DOHH2 (cell line): ENCODE results near the gene RASD2.

Source experiments
- H3F3A ChIP-seq: fragments of 200-600 bp; sonication (generic), shearing (Covaris generic); 2 replicates; pipeline ENCODE4 v1.6.0; 2016; ENCODE audit warnings: antibody characterized with exemption, mild to moderate bottlenecking; ENCODE audit not compliant: control insufficient read depth, insufficient read depth
- H3K27ac ChIP-seq: fragments of 200-600 bp; sonication (generic); 2 replicates; pipeline ENCODE4 v1.5.1; 2014; ENCODE audit warnings: low read depth, mild to moderate bottlenecking, low read length, moderate library complexity
- H3K27me3 ChIP-seq: fragments of 200-600 bp; sonication (generic); 2 replicates; pipeline ENCODE4 v1.6.1; 2014; ENCODE audit warnings: mild to moderate bottlenecking, low read length, mixed read lengths; ENCODE audit not compliant: control insufficient read depth
- H3K36me3 ChIP-seq: fragments of 200-600 bp; sonication (generic); 2 replicates; pipeline ENCODE4 v1.6.1; 2014; ENCODE audit warnings: mild to moderate bottlenecking, low read length, moderate library complexity, mixed read lengths; ENCODE audit not compliant: control insufficient read depth
- H3K4me1 ChIP-seq: fragments of 200-600 bp; sonication (generic); 2 replicates; pipeline ENCODE4 v1.6.1; 2014; ENCODE audit warnings: mild to moderate bottlenecking, low read length, mixed read lengths; ENCODE audit not compliant: control insufficient read depth
- H3K4me2 ChIP-seq: fragments of 200-600 bp; sonication (generic); 2 replicates; pipeline ENCODE4 v1.6.0; 2014; ENCODE audit warnings: mild to moderate bottlenecking, low read length, moderate library complexity
- H3K4me3 ChIP-seq: fragments of 200-600 bp; sonication (generic); 2 replicates; pipeline ENCODE4 v1.5.1; 2014; ENCODE audit warnings: mild to moderate bottlenecking, low read length, mixed read lengths
- H3K79me2 ChIP-seq: fragments of 200-600 bp; sonication (generic); 2 replicates; pipeline ENCODE4 v1.6.1; 2014; ENCODE audit warnings: mild to moderate bottlenecking, low read length, mixed read lengths; ENCODE audit not compliant: control insufficient read depth
- H3K9me2 ChIP-seq: fragments of 200-600 bp; sonication (generic); replicated peaks from 2 replicates; pipeline ENCODE4 v1.6.1; 2014; ENCODE audit warnings: mild to moderate bottlenecking, low read length, mixed read lengths; ENCODE audit not compliant: control insufficient read depth
- H3K9me3 ChIP-seq: fragments of 200-600 bp; sonication (generic); 2 replicates; pipeline ENCODE4 v1.6.1; 2014; ENCODE audit warnings: antibody characterized with exemption, low read length, mixed read lengths; ENCODE audit not compliant: control insufficient read depth, insufficient read depth
- H4K20me1 ChIP-seq: fragments of 200-600 bp; sonication (generic); 2 replicates; pipeline ENCODE4 v1.6.0; 2014; ENCODE audit warnings: low read depth, mild to moderate bottlenecking, antibody characterized with exemption, low read length, moderate library complexity; ENCODE audit not compliant: control insufficient read depth, insufficient read depth
- CTCF ChIP-seq: fragments of 200-600 bp; sonication (generic); IDR thresholded peaks from one replicate; pipeline ENCODE4 v1.5.1; 2014; ENCODE audit warnings: antibody characterized with exemption, mild to moderate bottlenecking, low read depth, low read length; ENCODE audit not compliant: poor library complexity, severe bottlenecking
- EZH2phosphoT487 ChIP-seq: fragments of 200-600 bp; sonication (generic); IDR thresholded peaks from 2 replicates; pipeline ENCODE4 v1.6.1; 2017; ENCODE audit warnings: borderline replicate concordance, mild to moderate bottlenecking, antibody characterized with exemption, low read length, moderate library complexity, mixed read lengths

RASD2 gene

DNA sequence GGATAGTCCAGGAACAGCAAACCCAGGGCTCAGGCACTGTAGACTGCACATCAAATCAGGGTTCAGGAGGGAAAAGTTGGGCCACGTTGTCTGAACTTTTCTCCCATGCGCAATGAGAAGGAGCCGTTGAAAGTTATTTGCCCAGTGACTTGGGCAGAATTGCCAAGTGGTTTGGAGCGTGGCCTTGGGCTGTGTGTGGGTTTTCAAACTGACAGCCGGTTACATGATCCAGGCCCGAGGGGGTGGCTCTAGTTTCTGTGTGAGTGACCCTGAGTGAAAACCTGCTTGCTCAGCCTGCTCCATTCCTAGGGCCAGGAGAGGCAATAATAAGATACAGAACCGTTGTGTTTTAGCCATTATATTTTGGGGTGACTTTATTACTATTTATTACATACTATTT is 56.2 kb downstream of the RASD2 start:
- Histone ChIP-seq H3K9me3 (peaks cover 6% of the 10 kb centered on the region; the same call in 1 of the 2 replicates), H3K36me3 (no peaks in the 10 kb centered on the region), H3K9me2 (no peaks in the 10 kb centered on the region), H3F3A (peaks cover 5% of the 10 kb centered on the region), H3K27me3 (no peaks in the 10 kb centered on the region), H3K4me2 (no peak overlapping the region), H4K20me1 (no peaks in the 10 kb centered on the region), H3K27ac (no peak overlapping the region), H3K4me1 (no peaks in the 10 kb centered on the region), H3K79me2 (no peaks in the 10 kb centered on the region), H3K4me3 (no peak overlapping the region)
- no peak for TF ChIP-seq CTCF

DNA sequence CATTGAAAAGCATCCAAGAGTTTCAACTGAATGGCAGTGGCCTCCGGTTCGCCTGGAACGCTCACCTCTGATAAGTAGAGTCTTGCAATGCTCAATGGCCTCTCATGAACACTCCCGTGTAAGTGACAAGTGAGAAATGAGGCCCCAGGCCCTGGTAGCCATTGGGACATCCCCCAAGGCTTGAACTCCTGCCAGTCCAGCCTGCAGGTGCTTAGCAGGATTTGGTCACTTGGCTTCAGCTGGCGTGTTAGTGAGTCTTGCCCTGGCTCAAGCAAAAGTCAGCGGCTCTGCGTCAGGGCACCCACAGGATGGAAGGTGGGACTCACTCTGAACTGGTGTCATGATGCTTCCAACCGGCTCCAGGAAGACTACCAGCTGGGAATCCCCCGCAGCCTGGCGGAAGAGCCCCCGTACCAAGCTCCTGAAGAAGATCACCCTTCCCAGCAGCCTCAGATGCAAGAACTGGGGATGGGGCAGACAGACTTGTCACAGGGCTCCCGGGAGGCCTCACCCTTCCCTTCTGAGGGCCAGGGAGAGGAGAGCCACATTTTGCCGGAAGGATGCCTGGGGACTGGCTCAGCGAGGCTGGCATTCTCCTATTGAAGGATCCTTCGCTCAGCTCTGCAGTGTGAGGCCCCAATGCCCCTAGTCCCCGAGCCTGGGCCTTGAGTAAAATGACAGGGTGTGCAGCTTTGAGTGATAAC is 57.2 kb downstream of the RASD2 start:
- Histone ChIP-seq H3K27me3 (no peaks in the 10 kb centered on the region), H3K27ac (no peak overlapping the region), H3K9me2 (no peaks in the 10 kb centered on the region), H3K79me2 (no peaks in the 10 kb centered on the region), H4K20me1 (no peaks in the 10 kb centered on the region), H3K4me1 (no peaks in the 10 kb centered on the region), H3K4me3 (no peak overlapping the region), H3F3A (peaks cover 5% of the 10 kb centered on the region), H3K36me3 (no peaks in the 10 kb centered on the region), H3K4me2 (no peak overlapping the region), H3K9me3 (peaks cover 6% of the 10 kb centered on the region; the same call in 1 of the 2 replicates)
- TF ChIP-seq EZH2phosphoT487 (no peak), CTCF (no peak)

- Histone ChIP-seq H3K9me3 (peaks cover 6% of the 10 kb centered on the region; the same call in 1 of the 2 replicates), H3K4me2 (no peak overlapping the region), H3K4me1 (no peaks in the 10 kb centered on the region), H3K79me2 (no peaks in the 10 kb centered on the region), H3K27me3 (no peaks in the 10 kb centered on the region), H4K20me1 (no peaks in the 10 kb centered on the region), H3K4me3 (no peak overlapping the region), H3F3A (peaks cover 5% of the 10 kb centered on the region), H3K9me2 (no peaks in the 10 kb centered on the region), H3K27ac (no peak overlapping the region), H3K36me3 (no peaks in the 10 kb centered on the region)
- TF ChIP-seq CTCF (no peak), EZH2phosphoT487 (no peak)
Observed at GRCh38 chr22:35598396-35598710, 57.7 kb downstream of the RASD2 start.
